ENCODE measurements around the gene IGF2. TPM values are rescaled to one million over a fixed set of nuclear protein-coding genes. Genes with fewer than 3 reads are reported as not detected.
A peak's percentile ranks its signal among the peaks of the same experiment; 100 is the strongest.

The IGF2 gene
- total and polyA plus RNA-seq, 5 donors = 34.6 to 94.1 (median 53.7) TPM

DNA sequence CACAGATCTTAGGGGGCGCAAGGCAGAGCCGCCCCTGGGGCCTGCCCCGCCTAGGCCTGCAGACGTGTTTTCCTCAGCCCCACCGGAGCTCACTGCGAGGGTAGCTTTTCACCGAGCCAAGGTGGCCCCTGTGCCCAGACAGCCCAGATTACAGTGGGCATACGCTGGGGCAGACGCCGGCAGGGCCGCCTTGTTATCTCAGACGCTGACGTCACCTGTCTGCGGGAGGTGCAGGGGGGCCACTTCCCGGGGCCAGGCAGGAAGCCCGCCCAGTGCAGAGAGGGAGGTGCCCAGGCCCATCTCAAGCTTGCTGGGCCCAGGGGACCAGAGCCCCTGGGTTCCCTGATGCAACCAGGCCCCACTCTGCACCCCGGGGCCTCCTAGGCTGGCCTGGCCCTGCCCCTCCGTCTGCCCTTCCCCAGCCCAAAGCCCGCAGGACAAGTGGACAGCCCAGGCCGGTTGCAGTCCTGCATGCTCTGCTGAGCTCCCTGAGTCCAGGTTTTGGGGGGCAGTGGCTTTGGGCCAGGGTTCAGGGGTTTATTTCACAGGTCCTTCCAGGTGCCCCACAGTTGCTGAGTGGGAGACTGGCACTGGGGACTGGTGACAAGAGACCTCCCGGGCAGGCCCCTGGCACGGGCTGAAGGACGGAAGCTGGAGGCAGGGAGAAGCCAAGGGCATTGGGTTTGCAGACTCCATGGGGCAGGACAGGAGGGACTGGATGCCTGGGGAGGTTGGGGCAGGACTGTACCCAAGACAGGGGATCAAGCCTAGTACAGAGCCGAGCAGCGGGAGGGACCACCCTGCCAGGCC is 38.6 kb downstream of the IGF2 start:
- WGBS = 55% methylated on average over 25 of the region's 25 CpGs
- Histone ChIP-seq H3K4me1 (ENCODE audit: control insufficient read depth, insufficient read depth, low read length) (peaks cover 20% of the 10 kb centered on the region), H3K4me3 (ENCODE audit: low read length) (no peak overlapping the region), H3K27me3 (ENCODE audit: control insufficient read depth, insufficient read depth) (no peaks in the 10 kb centered on the region), H3K9me3 (ENCODE audit: control insufficient read depth, low read length) (no peaks in the 10 kb centered on the region), H3K27ac (ENCODE audit: low read length) (peak overlapping the region; percentile 13)
- DNase-seq (peak; percentile 66 to 87 (median 86)), ATAC-seq (peak; percentile 15 to 75)
- intact Hi-C loops (cut with DNase I) = no loop called here

- H3K9me3 ChIP-seq (ENCODE audit: control insufficient read depth, low read length) = no peaks in the 10 kb centered on the region
- peaks cover 20% of the 10 kb centered on the region for H3K4me1 ChIP-seq (ENCODE audit: control insufficient read depth, insufficient read depth, low read length)
- H3K27me3 ChIP-seq (ENCODE audit: control insufficient read depth, insufficient read depth) = no peaks in the 10 kb centered on the region
- H3K4me3 ChIP-seq (ENCODE audit: low read length) = no peak overlapping the region
- ATAC-seq = peak; percentile 19 to 36
- DNase-seq = peak in 1 of 3 donors; percentile 77
- WGBS = 66% methylated on average over 20 of the region's 20 CpGs
- intact Hi-C loops (cut with DNase I) = loop anchor here in 1 of 4 donors (5.0 kb wide), 1 partner anchor 38 kb away; the partner anchor contains the start of gene IGF2
- H3K27ac ChIP-seq (ENCODE audit: low read length) = no peak overlapping the region
Observed at GRCh38 chr11:2099516-2100349, 39.5 kb downstream of the IGF2 start.

GRCh38 chr11:2098691-2099515 is 40.3 kb downstream of the IGF2 start:
- DNase-seq = no peak
- Histone ChIP-seq H3K4me3 (ENCODE audit: low read length) (no peak overlapping the region), H3K27me3 (ENCODE audit: control insufficient read depth, insufficient read depth) (no peaks in the 10 kb centered on the region), H3K4me1 (ENCODE audit: control insufficient read depth, insufficient read depth, low read length) (peaks cover 20% of the 10 kb centered on the region), H3K27ac (ENCODE audit: low read length) (no peak overlapping the region), H3K9me3 (ENCODE audit: control insufficient read depth, low read length) (no peaks in the 10 kb centered on the region)
- intact Hi-C loops (cut with DNase I) = loop anchor here in 1 of 4 donors (5.0 kb wide), 1 partner anchor 38 kb away; the partner anchor contains the start of gene IGF2
- no peak for ATAC-seq
- WGBS = 74% methylated on average over 22 of the region's 22 CpGs

GRCh38 chr11:2097998-2098690 is 41.0 kb downstream of the IGF2 start:
- H3K4me1 ChIP-seq (ENCODE audit: control insufficient read depth, insufficient read depth, low read length) = peaks cover 20% of the 10 kb centered on the region
- H3K9me3 ChIP-seq (ENCODE audit: control insufficient read depth, low read length) = no peaks in the 10 kb centered on the region
- DNase-seq = no peak
- no peaks in the 10 kb centered on the region for H3K27me3 ChIP-seq (ENCODE audit: control insufficient read depth, insufficient read depth)
- intact Hi-C loops (cut with DNase I) = loop anchor here in 1 of 4 donors (5.0 kb wide), 1 partner anchor 39 kb away; the partner anchor contains the start of gene IGF2
- ATAC-seq = no peak
- H3K4me3 ChIP-seq (ENCODE audit: low read length) = no peak overlapping the region
- H3K27ac ChIP-seq (ENCODE audit: low read length) = peak overlapping the region; percentile 47
- 86% methylated on average over 14 of the region's 14 CpGs for WGBS

DNA sequence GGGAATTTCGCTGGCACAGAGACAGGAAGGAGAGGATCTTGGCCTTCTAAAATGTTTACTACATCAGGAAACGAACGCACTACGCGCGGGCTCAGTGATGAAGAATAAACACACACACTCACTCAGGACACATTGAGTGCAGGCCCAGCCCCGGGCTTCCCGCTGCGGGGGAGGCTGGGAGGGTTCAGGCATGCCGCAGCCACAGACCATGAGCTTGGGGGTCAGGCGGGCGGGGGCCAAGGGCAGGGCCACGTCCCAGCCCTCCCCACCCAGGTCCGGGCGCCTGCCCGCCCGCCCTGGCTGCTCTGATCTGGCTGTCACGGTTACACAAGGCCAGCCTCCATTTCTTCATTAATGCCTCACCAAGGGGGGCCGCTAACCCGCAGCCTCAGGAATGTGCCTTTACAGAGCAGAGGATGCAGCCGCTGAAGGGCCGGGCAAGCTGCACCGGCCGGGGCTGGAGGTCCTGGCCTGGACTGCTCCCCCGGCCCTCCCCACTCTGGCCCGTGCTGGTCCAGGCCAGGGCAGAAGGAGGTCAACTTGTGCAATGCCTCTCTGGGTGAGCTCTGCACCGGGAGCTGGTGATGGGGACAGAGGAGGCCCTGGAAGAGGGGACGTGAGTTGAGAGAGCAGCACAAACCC is 41.7 kb downstream of the IGF2 start:
- Histone ChIP-seq H3K27ac (ENCODE audit: low read length) (peak overlapping the region; percentile 47), H3K4me3 (ENCODE audit: low read length) (no peak overlapping the region), H3K27me3 (ENCODE audit: control insufficient read depth, insufficient read depth) (no peaks in the 10 kb centered on the region), H3K9me3 (ENCODE audit: control insufficient read depth, low read length) (no peaks in the 10 kb centered on the region), H3K4me1 (ENCODE audit: control insufficient read depth, insufficient read depth, low read length) (peaks cover 20% of the 10 kb centered on the region)
- ATAC-seq (peak; percentile 79 to 80), DNase-seq (peak; percentile 79 to 93 (median 87))
- WGBS = 35% methylated on average over 28 of the region's 28 CpGs
- intact Hi-C loops (cut with DNase I) = loop anchor here in 1 of 4 donors (5.0 kb wide), 1 partner anchor 40 kb away; the partner anchor contains the start of gene IGF2

GRCh38 chr11:2096919-2097301 is 42.3 kb downstream of the IGF2 start:
- peak in 2 of 3 donors; percentile 51 to 77 for DNase-seq
- intact Hi-C loops (cut with DNase I) = loop anchor here in 1 of 4 donors (5.0 kb wide), 1 partner anchor 40 kb away; the partner anchor contains the start of gene IGF2
- no peak overlapping the region for H3K4me3 ChIP-seq (ENCODE audit: low read length)

DNA sequence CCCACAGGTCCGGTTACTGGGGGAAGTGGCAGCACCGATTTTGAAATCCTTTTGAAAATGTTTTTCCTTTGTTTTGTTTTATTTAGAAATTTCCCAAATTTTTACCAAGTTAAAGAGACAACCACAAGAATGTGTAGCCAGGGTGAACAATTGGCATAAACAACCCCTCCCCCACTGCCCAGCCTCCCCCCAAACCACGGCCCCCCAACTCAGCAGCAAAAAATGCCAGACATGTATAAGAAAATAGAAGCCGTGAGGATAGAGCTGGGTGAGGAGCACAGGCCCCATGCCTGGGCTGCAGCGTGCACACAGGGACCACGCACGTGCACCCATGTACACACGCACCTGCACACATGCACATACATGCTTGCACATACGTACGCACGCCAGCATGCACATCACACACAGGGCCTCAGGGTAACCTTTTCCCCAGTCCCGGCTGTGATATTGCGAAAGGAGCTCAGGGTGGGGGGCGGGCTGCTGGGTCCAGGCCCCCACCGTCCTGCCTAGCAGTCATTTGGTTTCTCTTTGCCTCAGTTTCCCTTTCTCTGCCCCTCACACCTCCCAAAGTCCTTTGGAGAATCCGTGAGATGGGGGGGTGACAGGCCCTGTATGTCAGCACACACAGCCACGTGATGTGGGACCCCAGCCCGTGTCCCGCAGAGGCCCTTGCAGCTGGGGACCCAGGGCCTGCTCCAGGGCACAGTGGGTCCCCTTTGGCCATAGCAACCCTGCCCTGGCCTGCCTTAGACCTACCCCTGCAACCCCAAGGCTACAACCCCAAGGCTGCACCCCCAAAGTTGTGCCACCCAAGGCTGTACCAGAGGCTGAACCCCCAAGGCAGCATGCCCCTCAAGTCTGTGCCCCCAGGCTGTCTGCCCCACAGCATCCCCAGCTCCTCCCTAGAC is 42.9 kb downstream of the IGF2 start:
- Histone ChIP-seq H3K4me3 (ENCODE audit: low read length) (no peak overlapping the region), H3K27me3 (ENCODE audit: control insufficient read depth, insufficient read depth) (no peaks in the 10 kb centered on the region), H3K27ac (ENCODE audit: low read length) (peak overlapping the region; percentile 44), H3K9me3 (ENCODE audit: control insufficient read depth, low read length) (no peaks in the 10 kb centered on the region), H3K4me1 (ENCODE audit: control insufficient read depth, insufficient read depth, low read length) (peaks cover 20% of the 10 kb centered on the region)
- ATAC-seq (no peak), DNase-seq (no peak)
- WGBS = 94% methylated on average over 19 of the region's 19 CpGs
- intact Hi-C loops (cut with DNase I) = loop anchor here in 1 of 4 donors (5.0 kb wide), 1 partner anchor 41 kb away; the partner anchor contains the start of gene IGF2

More at GRCh38 chr11:2096919-2097301, 42.3 kb downstream of the IGF2 start:
- Histone ChIP-seq H3K4me1 (ENCODE audit: control insufficient read depth, insufficient read depth, low read length) (peaks cover 20% of the 10 kb centered on the region), H3K27ac (ENCODE audit: low read length) (peak overlapping the region; percentile 44), H3K9me3 (ENCODE audit: control insufficient read depth, low read length) (no peaks in the 10 kb centered on the region), H3K27me3 (ENCODE audit: control insufficient read depth, insufficient read depth) (no peaks in the 10 kb centered on the region)
- 42% methylated on average over 17 of the region's 17 CpGs for WGBS
- peak in 1 of 2 donors; percentile 9 for ATAC-seq

GRCh38 chr11:2095542-2095941 is 43.6 kb downstream of the IGF2 start:
- ATAC-seq (no peak), DNase-seq (no peak)
- Histone ChIP-seq H3K4me1 (ENCODE audit: control insufficient read depth, insufficient read depth, low read length) (peaks cover 17% of the 10 kb centered on the region), H3K4me3 (ENCODE audit: low read length) (no peak overlapping the region), H3K27ac (ENCODE audit: low read length) (no peak overlapping the region), H3K9me3 (ENCODE audit: control insufficient read depth, low read length) (no peaks in the 10 kb centered on the region), H3K27me3 (ENCODE audit: control insufficient read depth, insufficient read depth) (no peaks in the 10 kb centered on the region)
- intact Hi-C loops (cut with DNase I) = loop anchor here in 1 of 4 donors (5.0 kb wide), 1 partner anchor 42 kb away; the partner anchor contains the start of gene IGF2
- WGBS = 94% methylated on average over 7 of the region's 7 CpGs

GRCh38 chr11:2095198-2095520 is 44.0 kb downstream of the IGF2 start:
- DNase-seq (no peak), ATAC-seq (no peak)
- intact Hi-C loops (cut with DNase I) = loop anchor here in 1 of 4 donors (5.0 kb wide), 1 partner anchor 42 kb away; the partner anchor contains the start of gene IGF2
- no peak overlapping the region for H3K27ac ChIP-seq (ENCODE audit: low read length)
- 98% methylated on average over 6 of the region's 6 CpGs for WGBS
- H3K4me1 ChIP-seq (ENCODE audit: control insufficient read depth, insufficient read depth, low read length) = peaks cover 17% of the 10 kb centered on the region
- no peak overlapping the region for H3K4me3 ChIP-seq (ENCODE audit: low read length)
- H3K9me3 ChIP-seq (ENCODE audit: control insufficient read depth, low read length) = no peaks in the 10 kb centered on the region
- H3K27me3 ChIP-seq (ENCODE audit: control insufficient read depth, insufficient read depth) = no peaks in the 10 kb centered on the region
